ENCODE results near the gene RAB32. TPM values are rescaled to one million over a fixed set of nuclear protein-coding genes. Genes with fewer than 3 reads are reported as not detected.

RAB32 gene
- total and polyA plus RNA-seq, 2 experiments from 2014 or later: 165 to 239 TPM

DNA sequence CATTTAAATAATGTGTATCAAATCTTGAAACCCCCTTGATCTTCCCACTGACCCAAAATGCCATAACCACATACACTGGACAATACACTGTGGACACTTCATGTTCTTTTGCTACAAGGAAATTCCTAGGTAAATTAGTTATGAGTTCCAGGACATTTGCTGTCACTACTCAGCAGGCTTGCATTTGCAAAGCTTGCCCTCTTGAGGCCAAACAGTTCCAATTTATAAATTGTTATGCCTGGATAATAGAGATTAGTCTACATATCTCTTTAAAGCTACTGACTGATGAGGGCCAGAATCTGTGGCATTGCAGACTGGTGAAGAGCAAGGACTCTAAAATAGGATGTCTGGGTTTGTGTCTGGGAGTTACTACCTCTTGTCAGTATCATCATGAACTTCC lies 17.4 kb upstream of the RAB32 start:
- Histone ChIP-seq H3K79me2 (ENCODE audit: insufficient read depth) (no peaks in the 10 kb centered on the region), H3K27ac (no peak overlapping the region), H3K4me2 (ENCODE audit: unreplicated experiment) (no peak overlapping the region), H2AFZ (no peak overlapping the region), H3K4me1 (ENCODE audit: insufficient read depth) (no peaks in the 10 kb centered on the region), H3K9me2 (ENCODE audit: insufficient read depth) (no peaks in the 10 kb centered on the region), H3K9ac (no peak overlapping the region), H4K20me1 (ENCODE audit: insufficient read depth) (no peaks in the 10 kb centered on the region), H3F3A (ENCODE audit: insufficient read depth) (no peaks in the 10 kb centered on the region), H3K27me3 (replicated peaks; ENCODE audit: insufficient read depth) (no peaks in the 10 kb centered on the region), H3K4me3 (no peak overlapping the region), H3K9me3 (ENCODE audit: low read depth) (no peaks in the 10 kb centered on the region), H3K36me3 (ENCODE audit: low read depth) (no peaks in the 10 kb centered on the region)
- peak; percentile 44 for DNase-seq
- TF ChIP-seq EZH2 (IDR thresholded peaks at IDR 0.05; ENCODE audit: insufficient read depth, poor library complexity, severe bottlenecking) (no peak), EZH2phosphoT487 (IDR thresholded peaks at IDR 0.05; ENCODE audit: insufficient read depth, low read depth) (no peak)
- in situ Hi-C loops (cut with MboI): loop anchor here (25.0 kb wide), 1 partner anchor 589 kb away; no protein-coding TSS in a partner anchor

DNA sequence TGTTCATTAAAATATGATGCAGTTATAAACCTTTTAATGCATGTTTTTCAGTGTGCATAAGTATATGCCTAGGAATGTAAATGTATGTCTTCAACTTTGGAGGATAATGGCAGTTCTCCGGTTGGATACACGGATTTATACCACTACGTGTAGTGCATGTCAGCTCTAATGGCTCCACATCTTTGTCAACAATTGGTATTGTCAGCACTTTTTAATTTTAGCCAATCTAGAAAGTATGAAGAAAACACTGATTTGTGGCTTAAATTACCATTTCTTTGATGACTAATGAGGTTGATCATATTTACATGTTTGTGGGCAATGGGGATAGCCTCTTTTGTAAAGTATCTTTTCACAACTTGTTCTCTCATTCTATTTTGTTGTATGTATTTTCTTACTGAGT lies 10.9 kb upstream of the RAB32 start:
- in situ Hi-C loops (cut with MboI): loop anchor here (25.0 kb wide), 1 partner anchor 595 kb away; no protein-coding TSS in a partner anchor
- Histone ChIP-seq H3K27me3 (replicated peaks; ENCODE audit: insufficient read depth) (no peaks in the 10 kb centered on the region), H3K9me3 (ENCODE audit: low read depth) (no peaks in the 10 kb centered on the region), H3F3A (ENCODE audit: insufficient read depth) (no peaks in the 10 kb centered on the region), H3K4me2 (ENCODE audit: unreplicated experiment) (no peak overlapping the region), H3K27ac (no peak overlapping the region), H3K79me2 (ENCODE audit: insufficient read depth) (no peaks in the 10 kb centered on the region), H3K36me3 (ENCODE audit: low read depth) (no peaks in the 10 kb centered on the region), H4K20me1 (ENCODE audit: insufficient read depth) (no peaks in the 10 kb centered on the region), H3K9ac (no peak overlapping the region), H3K4me1 (ENCODE audit: insufficient read depth) (no peaks in the 10 kb centered on the region), H3K4me3 (no peak overlapping the region), H2AFZ (no peak overlapping the region), H3K9me2 (ENCODE audit: insufficient read depth) (no peaks in the 10 kb centered on the region)
- no peak for DNase-seq
- TF ChIP-seq EZH2phosphoT487 (IDR thresholded peaks at IDR 0.05; ENCODE audit: insufficient read depth, low read depth): no peak
- no peak for TF ChIP-seq EZH2 (IDR thresholded peaks at IDR 0.05; ENCODE audit: insufficient read depth, poor library complexity, severe bottlenecking)
- 90 to 94% methylated on average over 3 of the region's 3 CpGs for WGBS, 2 experiments (ENCODE audit: low coverage in 1 of 2, low lambda C conversion rate in 2 of 2, missing lambda C conversion rate in 2 of 2)

DNA sequence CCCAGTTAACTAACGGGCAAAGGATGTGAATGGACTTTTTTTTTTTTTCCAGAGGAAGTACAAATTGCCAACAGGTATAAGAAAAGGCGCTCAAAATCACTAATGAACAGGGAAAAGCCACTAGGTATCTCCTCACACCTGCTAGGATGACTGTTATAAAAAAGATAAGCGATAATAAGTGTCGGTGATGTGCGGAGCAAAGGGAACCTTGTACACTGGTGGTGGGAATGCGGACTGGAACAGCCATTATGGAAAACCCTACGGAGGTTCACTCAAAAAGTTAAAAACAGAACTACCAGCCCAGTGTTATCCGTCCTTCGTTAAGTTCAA lies 787 bp upstream of the RAB32 start:
- Histone ChIP-seq H3K36me3 (ENCODE audit: low read depth) (no peaks in the 10 kb centered on the region), H3K4me2 (ENCODE audit: unreplicated experiment) (peak overlapping the region; percentile 78), H3K9me2 (ENCODE audit: insufficient read depth) (no peaks in the 10 kb centered on the region), H4K20me1 (ENCODE audit: insufficient read depth) (no peaks in the 10 kb centered on the region), H3K9me3 (ENCODE audit: low read depth) (no peaks in the 10 kb centered on the region), H3K27ac (peak overlapping the region; percentile 92), H3K27me3 (replicated peaks; ENCODE audit: insufficient read depth) (no peaks in the 10 kb centered on the region), H3K4me3 (peak overlapping the region; percentile 80), H3K9ac (peak overlapping the region; percentile 92), H2AFZ (peak overlapping the region; percentile 100), H3K79me2 (ENCODE audit: insufficient read depth) (peaks cover 26% of the 10 kb centered on the region), H3K4me1 (ENCODE audit: insufficient read depth) (peaks cover 17% of the 10 kb centered on the region), H3F3A (ENCODE audit: insufficient read depth) (peaks cover 39% of the 10 kb centered on the region)
- DNase-seq: peak; percentile 41
- TF ChIP-seq EZH2 (IDR thresholded peaks at IDR 0.05; ENCODE audit: insufficient read depth, poor library complexity, severe bottlenecking): no peak
- TF ChIP-seq EZH2phosphoT487 (IDR thresholded peaks at IDR 0.05; ENCODE audit: insufficient read depth, low read depth): no peak
- in situ Hi-C loops (cut with MboI): loop anchor here (25.0 kb wide), 1 partner anchor 606 kb away; no protein-coding TSS in a partner anchor
- WGBS, 2 experiments (ENCODE audit: low coverage in 1 of 2, low lambda C conversion rate in 2 of 2, missing lambda C conversion rate in 2 of 2): 61 to 62% methylated on average over 9 of the region's 9 CpGs

DNA sequence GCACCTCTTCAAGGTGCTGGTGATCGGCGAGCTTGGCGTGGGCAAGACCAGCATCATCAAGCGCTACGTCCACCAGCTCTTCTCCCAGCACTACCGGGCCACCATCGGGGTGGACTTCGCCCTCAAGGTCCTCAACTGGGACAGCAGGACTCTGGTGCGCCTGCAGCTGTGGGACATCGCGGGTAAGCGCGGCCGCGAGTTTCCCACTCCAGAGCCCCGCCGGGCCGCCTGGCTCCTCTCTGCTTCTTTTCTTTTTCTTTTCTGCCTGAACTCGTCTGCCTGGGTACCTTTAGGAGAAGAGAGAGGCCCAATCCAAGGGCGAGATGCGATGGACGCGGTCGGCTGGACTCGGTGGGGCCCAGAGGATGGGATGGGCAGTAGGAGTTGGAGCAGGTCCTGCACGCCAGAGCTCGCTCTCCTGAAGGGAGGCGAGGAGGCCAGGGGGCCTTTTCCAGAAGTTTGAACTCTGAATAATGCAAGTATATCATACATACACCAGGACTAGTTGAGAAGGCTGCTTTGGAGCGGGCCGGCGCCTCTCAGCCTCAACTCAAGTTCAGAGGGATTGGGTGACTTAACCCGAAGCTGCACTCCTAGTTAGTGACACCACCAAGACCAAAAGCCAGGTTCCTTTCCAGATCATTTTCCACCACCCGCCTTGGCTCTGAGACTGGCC lies 445 bp downstream of the RAB32 start:
- Histone ChIP-seq H3K9me3 (ENCODE audit: low read depth) (no peaks in the 10 kb centered on the region), H3K27ac (peak overlapping the region; percentile 92), H4K20me1 (ENCODE audit: insufficient read depth) (no peaks in the 10 kb centered on the region), H3K4me3 (peak overlapping the region; percentile 84), H3K9me2 (ENCODE audit: insufficient read depth) (no peaks in the 10 kb centered on the region), H3K9ac (peak overlapping the region; percentile 90), H3F3A (ENCODE audit: insufficient read depth) (peaks cover 39% of the 10 kb centered on the region), H3K4me2 (ENCODE audit: unreplicated experiment) (peak overlapping the region; percentile 98), H2AFZ (peak overlapping the region; percentile 66), H3K27me3 (replicated peaks; ENCODE audit: insufficient read depth) (no peaks in the 10 kb centered on the region), H3K36me3 (ENCODE audit: low read depth) (no peaks in the 10 kb centered on the region; the same call in 1 of the 2 replicates), H3K79me2 (ENCODE audit: insufficient read depth) (peaks cover 38% of the 10 kb centered on the region), H3K4me1 (ENCODE audit: insufficient read depth) (peaks cover 25% of the 10 kb centered on the region)
- peak; percentile 72 for DNase-seq
- 1 to 2% methylated on average over 26 to 30 of the region's 33 CpGs for WGBS, 2 experiments (ENCODE audit: low coverage in 1 of 2, low lambda C conversion rate in 2 of 2, missing lambda C conversion rate in 2 of 2)
- no peak for TF ChIP-seq EZH2 (IDR thresholded peaks at IDR 0.05; ENCODE audit: insufficient read depth, poor library complexity, severe bottlenecking)
- in situ Hi-C loops (cut with MboI): loop anchor here (25.0 kb wide), 1 partner anchor 607 kb away; no protein-coding TSS in a partner anchor

Measured in GM23248 (cell line).